ENCODE data around the gene WNT10A. TPM values are rescaled to one million over a fixed set of nuclear protein-coding genes. Genes with fewer than 3 reads are reported as not detected.

The WNT10A gene
- total RNA-seq, 1 experiment from 2014 or later = 1.5 TPM

DNA sequence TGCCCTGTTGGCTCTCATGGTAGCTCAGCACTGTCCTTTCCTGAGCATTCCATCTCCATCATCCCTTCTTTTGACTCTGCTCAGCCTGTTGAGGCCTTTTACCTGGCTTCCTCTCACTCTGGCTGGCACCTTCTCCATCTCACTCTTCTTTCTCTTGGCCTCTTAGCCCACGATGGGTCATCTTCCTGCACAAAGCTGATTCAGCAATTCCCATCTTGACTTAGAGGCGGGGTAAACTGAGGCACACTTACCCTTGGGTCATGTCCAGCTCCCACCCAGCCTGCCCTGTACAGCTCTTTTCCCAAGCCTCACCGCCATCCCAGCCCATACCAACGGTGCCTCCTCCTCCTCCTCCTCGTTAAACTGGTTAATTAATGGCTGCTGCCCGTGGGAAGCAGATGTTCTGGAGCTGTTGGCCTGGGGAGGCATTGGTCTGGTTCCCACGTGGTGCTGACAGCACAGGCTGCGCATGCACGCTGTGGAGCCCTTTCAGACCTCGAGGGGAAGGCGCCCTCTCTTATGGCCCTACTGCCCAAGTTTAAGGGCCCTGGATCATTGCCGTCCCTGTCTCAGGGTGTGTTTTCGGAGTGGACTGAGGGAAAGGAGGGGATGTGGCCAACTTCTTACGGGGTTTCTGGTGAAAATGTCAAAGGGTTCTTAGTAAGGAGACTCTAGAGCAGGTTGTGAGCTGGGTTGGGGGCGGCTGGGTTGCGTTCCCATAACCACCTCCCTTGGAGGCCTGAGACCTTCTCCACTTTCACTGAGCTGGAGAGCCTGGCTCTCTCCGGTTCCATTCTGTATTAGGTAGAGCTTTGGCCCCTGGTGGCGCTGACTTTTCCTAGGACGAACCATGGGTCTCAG, 10.9 kb downstream of the WNT10A start:
- DNase-seq (ENCODE audit: low read depth, low spot score) (no peak), ATAC-seq (no peak)
- RAD21 ChIA-PET (ENCODE audit: low non-redundant PET in 1 of 2, low total read pairs in 2 of 2, uncharacterized antibody in 2 of 2, unreplicated experiment in 2 of 2) = no interaction called here
- H3K27me3 ChIP-seq (ENCODE audit: insufficient read depth, low read length) = no peaks in the 10 kb centered on the region
- H3K27ac ChIP-seq (ENCODE audit: low read depth, low read length) = no peak overlapping the region
- H2AFZ ChIP-seq (ENCODE audit: low read depth, low read length, poor library complexity, severe bottlenecking) = no peak overlapping the region
- peaks cover 37 to 48% of the 10 kb centered on the region in 2 experiments for H3K4me1 ChIP-seq (ENCODE audit: control insufficient read depth in 1 of 2, insufficient read depth in 2 of 2, low read length in 2 of 2)
- H3K9me2 ChIP-seq (ENCODE audit: insufficient read depth) = no peaks in the 10 kb centered on the region
- TF ChIP-seq EGR1 (IDR thresholded peaks at IDR 0.05; ENCODE audit: low read depth) = no peak
- TF ChIP-seq YY1 (IDR thresholded peaks at IDR 0.05; ENCODE audit: extremely low read depth, insufficient replicate concordance, low read depth, low read length) = no peak
- TF ChIP-seq ZFX (IDR thresholded peaks at IDR 0.05) = no peak
- TF ChIP-seq EZH2 (IDR thresholded peaks at IDR 0.05) = no peak
- TF ChIP-seq EZH2phosphoT487 (IDR thresholded peaks at IDR 0.05; ENCODE audit: borderline replicate concordance) = no peak
- TF ChIP-seq ZNF274 (IDR thresholded peaks at IDR 0.05; ENCODE audit: low read depth, low read length) = no peak
- no peak for TF ChIP-seq SP1 (IDR thresholded peaks at IDR 0.05; ENCODE audit: low read depth)
- TF ChIP-seq, protein P1, sequence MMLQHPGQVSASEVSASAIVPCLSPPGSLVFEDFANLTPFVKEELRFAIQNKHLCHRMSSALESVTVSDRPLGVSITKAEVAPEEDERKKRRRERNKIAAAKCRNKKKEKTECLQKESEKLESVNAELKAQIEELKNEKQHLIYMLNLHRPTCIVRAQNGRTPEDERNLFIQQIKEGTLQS (IDR thresholded peaks at IDR 0.05) = no peak
- TF ChIP-seq SIN3A (IDR thresholded peaks at IDR 0.05; ENCODE audit: low read depth) = no peak
- TF ChIP-seq, protein P2, sequence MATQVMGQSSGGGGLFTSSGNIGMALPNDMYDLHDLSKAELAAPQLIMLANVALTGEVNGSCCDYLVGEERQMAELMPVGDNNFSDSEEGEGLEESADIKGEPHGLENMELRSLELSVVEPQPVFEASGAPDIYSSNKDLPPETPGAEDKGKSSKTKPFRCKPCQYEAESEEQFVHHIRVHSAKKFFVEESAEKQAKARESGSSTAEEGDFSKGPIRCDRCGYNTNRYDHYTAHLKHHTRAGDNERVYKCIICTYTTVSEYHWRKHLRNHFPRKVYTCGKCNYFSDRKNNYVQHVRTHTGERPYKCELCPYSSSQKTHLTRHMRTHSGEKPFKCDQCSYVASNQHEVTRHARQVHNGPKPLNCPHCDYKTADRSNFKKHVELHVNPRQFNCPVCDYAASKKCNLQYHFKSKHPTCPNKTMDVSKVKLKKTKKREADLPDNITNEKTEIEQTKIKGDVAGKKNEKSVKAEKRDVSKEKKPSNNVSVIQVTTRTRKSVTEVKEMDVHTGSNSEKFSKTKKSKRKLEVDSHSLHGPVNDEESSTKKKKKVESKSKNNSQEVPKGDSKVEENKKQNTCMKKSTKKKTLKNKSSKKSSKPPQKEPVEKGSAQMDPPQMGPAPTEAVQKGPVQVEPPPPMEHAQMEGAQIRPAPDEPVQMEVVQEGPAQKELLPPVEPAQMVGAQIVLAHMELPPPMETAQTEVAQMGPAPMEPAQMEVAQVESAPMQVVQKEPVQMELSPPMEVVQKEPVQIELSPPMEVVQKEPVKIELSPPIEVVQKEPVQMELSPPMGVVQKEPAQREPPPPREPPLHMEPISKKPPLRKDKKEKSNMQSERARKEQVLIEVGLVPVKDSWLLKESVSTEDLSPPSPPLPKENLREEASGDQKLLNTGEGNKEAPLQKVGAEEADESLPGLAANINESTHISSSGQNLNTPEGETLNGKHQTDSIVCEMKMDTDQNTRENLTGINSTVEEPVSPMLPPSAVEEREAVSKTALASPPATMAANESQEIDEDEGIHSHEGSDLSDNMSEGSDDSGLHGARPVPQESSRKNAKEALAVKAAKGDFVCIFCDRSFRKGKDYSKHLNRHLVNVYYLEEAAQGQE (IDR thresholded peaks at IDR 0.05; ENCODE audit: low read depth) = no peak
- TF ChIP-seq JUND (IDR thresholded peaks at IDR 0.05) = no peak
- TF ChIP-seq, protein P3, sequence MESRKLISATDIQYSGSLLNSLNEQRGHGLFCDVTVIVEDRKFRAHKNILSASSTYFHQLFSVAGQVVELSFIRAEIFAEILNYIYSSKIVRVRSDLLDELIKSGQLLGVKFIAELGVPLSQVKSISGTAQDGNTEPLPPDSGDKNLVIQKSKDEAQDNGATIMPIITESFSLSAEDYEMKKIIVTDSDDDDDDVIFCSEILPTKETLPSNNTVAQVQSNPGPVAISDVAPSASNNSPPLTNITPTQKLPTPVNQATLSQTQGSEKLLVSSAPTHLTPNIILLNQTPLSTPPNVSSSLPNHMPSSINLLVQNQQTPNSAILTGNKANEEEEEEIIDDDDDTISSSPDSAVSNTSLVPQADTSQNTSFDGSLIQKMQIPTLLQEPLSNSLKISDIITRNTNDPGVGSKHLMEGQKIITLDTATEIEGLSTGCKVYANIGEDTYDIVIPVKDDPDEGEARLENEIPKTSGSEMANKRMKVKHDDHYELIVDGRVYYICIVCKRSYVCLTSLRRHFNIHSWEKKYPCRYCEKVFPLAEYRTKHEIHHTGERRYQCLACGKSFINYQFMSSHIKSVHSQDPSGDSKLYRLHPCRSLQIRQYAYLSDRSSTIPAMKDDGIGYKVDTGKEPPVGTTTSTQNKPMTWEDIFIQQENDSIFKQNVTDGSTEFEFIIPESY (IDR thresholded peaks at IDR 0.05; ENCODE audit: extremely low read depth, insufficient replicate concordance, low read length) = no peak
- no peak for TF ChIP-seq POLR2AphosphoS5 (IDR thresholded peaks at IDR 0.05; ENCODE audit: low read depth, low read length)
- TF ChIP-seq TCF7L2 (IDR thresholded peaks at IDR 0.05; ENCODE audit: borderline replicate concordance, extremely low read depth, insufficient read depth, insufficient read length) = no peak
- TF ChIP-seq, protein P4, sequence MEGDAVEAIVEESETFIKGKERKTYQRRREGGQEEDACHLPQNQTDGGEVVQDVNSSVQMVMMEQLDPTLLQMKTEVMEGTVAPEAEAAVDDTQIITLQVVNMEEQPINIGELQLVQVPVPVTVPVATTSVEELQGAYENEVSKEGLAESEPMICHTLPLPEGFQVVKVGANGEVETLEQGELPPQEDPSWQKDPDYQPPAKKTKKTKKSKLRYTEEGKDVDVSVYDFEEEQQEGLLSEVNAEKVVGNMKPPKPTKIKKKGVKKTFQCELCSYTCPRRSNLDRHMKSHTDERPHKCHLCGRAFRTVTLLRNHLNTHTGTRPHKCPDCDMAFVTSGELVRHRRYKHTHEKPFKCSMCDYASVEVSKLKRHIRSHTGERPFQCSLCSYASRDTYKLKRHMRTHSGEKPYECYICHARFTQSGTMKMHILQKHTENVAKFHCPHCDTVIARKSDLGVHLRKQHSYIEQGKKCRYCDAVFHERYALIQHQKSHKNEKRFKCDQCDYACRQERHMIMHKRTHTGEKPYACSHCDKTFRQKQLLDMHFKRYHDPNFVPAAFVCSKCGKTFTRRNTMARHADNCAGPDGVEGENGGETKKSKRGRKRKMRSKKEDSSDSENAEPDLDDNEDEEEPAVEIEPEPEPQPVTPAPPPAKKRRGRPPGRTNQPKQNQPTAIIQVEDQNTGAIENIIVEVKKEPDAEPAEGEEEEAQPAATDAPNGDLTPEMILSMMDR (IDR thresholded peaks at IDR 0.05 in 2 of 3, conservative IDR thresholded peaks at IDR 0.05 in 1 of 3; ENCODE audit: borderline replicate concordance in 1 of 3, insufficient read depth in 1 of 3, low read depth in 2 of 3, low read length in 2 of 3) = no peak
- TF ChIP-seq, protein P5, sequence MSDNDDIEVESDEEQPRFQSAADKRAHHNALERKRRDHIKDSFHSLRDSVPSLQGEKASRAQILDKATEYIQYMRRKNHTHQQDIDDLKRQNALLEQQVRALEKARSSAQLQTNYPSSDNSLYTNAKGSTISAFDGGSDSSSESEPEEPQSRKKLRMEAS (IDR thresholded peaks at IDR 0.05) = no peak
- no peaks in the 10 kb centered on the region for H3K36me3 ChIP-seq (ENCODE audit: control insufficient read depth in 1 of 2, insufficient read depth in 2 of 2, low read length in 2 of 2)
- no peaks in the 10 kb centered on the region; the same call in 1 of the 2 replicates for H3K79me2 ChIP-seq (ENCODE audit: insufficient read depth, low read length)
- POLR2A ChIA-PET = interaction anchor here (1.7 kb wide), 1 partner anchor 110 kb away, joined by 4 read pairs; no protein-coding TSS in a partner anchor
- CTCF ChIA-PET = interaction anchor here (2.0 to 10.3 kb wide), 2 partner anchors 12 to 31 kb away, joined by 7 to 278 read pairs; partner anchors contain the start of gene WNT10A
- no peaks in the 10 kb centered on the region for H3K9me3 ChIP-seq (ENCODE audit: control insufficient read depth in 1 of 2, insufficient read depth in 1 of 2, low read depth in 1 of 2, low read length in 2 of 2)
- H4K20me1 ChIP-seq (ENCODE audit: insufficient read depth) = no peaks in the 10 kb centered on the region
- intact Hi-C loops (cut with micrococcal nuclease) = no loop called here
- BruUV-seq (replicated peaks) = no TSS peak
- peak overlapping the region; percentile 92 for H3K4me2 ChIP-seq (ENCODE audit: low read length)
- H3K9ac ChIP-seq (ENCODE audit: low read length) = no peak overlapping the region
- no peak overlapping the region for H3K4me3 ChIP-seq (replicated peaks in 1 of 2; ENCODE audit: low read depth in 1 of 2, low read length in 2 of 2)
